HG03575 (cell line): ENCODE measurements around the gene HOXD11.

Source experiments
- ATAC-seq: cut with Tn5 transposase; IDR thresholded peaks from one replicate; pipeline ENCODE4 v1.9.1; 2021; ENCODE audit not compliant: unreplicated experiment, insufficient number of reproducible peaks, low FRiP score; ENCODE audit errors: extremely low read depth

HOXD11 gene

DNA sequence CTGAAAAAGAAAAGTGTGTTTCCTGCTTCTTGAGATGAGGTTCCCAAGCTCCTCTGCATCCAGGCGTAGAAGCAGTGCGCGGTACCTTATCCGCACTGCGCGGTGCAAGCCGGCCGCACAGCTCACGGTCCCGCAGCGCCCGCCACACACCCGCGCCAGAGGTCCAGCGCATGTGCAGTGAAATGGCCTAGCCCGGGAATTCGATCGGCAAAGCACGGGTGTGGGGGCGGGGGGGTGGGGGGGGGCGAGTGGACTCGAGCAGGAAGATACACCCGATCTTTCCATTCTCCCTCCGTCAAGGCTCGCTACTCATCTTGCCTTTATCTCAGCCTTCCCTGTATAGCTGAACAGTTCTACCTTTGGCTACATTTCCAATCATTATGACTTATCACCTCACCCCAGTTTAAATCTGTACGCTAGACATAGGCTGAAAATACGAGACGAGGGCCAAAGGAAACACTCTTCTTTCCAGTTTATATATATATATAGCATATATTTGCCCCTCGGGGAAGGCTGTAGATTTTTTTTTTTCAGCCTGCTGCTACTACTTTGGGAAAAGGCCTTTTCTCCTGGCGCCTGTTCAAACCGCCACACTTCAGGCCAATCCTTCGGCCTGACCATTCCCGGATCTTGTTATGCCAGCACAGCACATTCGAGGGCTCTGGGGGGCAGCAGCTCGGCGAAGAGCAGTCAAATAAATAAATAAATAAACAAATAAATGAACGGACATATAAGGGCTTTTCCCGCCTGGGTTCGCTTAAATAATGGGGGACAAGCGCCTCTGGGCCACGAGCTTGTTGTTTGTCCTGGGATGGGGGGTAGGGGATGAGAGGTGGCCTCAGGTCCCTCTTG is 32.8 kb downstream of the HOXD11 start:
- no peak for ATAC-seq

DNA sequence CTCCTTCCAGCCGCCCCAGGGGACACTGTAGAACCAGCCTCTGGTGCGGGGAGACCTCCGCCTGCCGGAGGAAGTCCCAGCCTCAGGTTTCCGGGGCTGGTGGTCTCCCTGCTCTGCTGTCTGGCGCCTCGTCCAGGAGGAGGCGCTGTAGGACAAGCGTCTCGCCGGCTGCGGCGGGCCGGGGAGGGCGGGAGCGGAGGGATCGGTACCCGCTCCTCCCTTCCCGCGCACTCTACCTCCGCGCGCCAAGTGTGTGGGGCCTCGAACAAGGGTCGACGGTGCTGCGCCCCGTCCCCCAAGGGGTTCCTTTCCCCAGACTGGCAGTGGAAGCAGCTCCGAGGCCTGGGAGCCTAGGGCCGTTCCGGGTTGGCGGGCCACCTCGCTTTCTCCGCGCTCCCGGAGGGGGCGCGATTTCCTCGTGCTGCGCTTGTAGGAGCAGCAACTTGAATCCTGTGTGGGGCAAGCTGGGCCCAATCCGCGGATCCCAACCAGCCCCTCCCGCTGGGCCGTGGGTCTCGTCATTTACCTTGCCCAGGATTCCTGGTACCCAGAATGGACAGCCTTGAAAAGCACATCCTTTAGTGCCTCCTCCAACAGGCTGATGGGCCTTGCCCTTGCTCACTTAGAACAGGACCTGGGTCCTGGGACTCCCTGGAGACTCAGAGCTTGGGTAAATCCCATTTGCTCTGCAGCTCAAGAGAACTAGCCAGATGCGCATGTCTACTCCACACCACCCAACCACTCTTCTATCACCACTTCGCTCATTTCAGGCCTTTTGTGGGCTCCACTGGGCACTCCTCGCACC is 33.6 kb downstream of the HOXD11 start:
- ATAC-seq = no peak

DNA sequence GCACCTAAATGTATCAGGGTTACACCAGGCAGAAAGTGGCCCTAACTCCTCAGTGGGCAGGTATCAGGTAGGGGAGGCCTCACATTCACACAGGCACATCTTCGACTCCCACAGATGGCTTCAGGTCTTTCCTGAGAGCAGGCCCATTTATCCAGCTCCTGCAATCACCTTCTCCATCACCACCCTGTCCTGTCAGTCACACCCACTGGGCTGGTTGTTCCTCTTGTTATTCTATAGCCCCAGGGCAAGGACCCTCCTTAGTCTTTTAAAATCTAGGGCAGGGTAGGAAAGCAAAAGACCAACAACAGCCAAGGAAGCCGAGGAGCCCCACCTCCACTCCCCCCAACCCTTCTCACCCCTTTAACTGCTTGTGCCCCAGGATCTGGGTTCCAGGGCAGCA is 35.2 kb downstream of the HOXD11 start:
- ATAC-seq = no peak

DNA sequence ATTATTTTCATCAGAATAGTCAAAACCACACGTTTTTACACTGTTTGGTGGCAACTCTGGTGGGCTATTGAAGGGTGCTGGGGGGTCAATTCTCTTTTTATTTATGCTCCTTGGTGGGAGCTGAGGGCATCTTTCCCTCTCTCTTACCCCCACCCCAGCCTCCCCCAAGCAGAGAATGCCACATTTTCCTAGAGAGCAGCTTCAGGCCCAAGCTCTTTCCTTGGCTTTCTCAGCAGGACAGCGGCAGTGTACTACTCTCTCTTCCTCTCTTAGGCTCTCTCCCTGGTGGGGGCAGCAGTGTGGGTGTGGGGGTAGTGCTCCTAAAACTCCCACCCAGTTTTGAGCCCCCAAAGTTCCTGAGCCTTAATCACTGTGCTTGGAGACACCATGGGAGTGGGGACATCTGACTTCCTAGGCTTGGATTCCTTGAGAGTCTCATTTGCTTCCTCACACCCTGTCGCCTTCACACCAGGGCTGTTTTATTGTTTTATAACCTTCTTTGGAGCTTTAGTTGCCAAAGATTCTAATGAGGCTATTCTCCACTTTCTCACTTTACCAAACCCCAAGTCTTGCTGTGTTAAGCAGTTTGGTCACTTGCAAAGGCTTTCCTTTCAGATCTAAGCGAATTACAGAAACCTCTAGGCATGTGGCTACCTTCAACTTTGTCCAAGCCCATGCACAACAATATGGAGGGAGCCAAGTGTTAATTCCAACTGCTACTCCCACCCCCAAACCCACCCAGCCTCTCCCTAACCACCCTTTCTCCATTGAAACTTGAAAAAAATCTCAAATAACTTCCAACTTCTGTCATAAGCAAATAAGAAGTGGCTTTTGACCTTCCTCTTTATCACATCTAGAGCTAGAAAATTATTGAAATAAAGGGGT is 38.2 kb downstream of the HOXD11 start:
- no peak for ATAC-seq

DNA sequence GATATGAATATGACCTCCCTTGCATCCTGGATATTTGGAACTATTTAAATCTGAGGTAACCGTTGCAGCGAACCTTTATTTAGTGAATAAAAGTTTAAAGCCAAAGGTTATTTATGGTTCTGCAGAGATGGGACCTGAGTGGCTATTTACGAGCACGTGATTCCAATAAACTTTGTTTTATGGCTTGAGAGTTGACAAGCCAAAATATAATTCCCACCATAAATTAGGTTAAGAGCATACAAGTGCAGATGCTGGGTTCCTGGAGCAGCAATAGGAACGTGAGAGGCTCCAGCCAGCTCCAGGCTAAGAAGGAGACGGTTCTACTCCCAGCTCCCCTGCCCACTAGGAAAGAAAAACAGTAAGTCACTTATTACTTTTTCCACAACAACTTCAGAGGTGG is 39.0 kb downstream of the HOXD11 start:
- ATAC-seq = no peak

DNA sequence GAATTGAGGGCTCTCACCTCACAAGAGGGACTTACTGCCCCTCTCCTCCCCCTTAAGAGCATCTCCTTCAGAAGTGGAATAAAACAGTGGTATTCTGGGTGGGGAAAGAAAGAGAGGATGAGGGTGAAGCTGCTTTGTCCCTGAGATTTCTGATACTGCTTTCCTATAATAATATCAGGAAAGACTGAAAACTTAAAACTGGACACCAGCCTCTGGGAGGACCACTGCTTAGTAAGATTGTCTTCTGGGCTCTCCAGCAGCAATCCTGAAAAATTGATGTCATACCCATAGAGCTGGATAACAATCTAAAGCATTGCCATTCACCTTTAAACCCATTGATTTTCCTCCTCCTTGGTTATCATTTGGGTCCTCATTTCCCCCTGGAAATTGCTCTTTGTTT is 39.6 kb downstream of the HOXD11 start:
- no peak for ATAC-seq

DNA sequence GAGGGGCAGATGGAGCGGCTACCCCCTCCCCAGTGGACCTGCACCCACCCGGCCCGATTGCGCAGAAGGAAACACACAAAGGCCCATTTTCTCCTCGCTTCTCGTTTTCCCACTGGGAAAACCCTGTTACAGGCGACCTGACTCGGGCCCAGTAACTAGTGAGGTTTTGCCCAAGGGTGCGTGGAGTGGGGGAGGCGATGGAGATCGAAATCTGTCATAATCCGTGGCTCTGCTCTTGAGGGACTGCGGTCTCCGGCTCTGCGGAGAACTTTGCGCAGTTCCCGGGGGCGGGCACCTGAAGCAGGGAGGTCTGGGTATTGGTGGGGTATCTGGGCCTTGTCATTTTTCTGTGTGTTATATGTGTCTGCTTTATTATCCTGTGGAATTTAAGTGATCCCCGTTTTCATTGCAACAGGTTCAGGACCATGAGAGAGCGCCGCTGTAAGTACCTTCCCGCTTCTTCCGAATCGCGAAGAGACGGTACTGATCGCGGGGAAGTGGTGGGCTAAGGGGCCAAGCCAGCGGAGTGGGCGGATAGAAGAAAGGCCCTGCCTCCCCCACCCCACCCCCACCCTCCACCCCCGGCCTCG is 40.2 kb downstream of the HOXD11 start:
- ATAC-seq = no peak

DNA sequence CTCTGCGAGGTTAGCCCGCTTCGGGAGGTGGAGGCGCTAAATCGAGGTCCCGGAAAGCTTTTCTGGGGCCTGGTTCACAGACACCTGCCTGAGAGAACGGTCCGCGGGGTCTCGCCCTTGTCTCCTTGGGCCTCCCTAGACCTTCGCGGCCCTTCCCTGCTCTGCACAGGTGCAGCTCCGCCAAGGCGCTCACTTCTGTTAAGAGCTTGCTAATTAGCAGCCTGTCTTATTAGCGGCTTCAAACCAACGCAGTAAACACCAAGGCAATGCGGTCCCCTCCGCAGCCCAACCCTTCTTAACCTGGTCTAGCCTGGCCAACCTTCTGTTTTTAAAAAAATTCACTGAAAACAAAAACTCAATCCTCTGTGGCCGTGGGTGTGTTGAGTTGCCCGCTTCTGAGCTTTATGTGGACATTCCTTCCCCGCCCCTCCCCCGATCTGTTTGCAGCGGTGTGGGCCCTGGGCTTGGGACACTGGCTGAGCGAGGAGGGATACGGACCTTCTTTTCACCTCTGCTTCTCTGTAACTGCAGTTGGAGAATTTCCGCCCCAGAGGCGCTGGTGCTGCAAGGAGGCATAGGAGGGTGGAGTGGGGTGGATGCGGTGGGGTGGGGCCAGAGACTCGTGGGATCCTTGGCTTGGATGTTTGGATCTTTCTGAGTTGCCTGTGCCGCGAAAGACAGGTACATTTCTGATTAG is 40.9 kb downstream of the HOXD11 start:
- ATAC-seq = no peak

DNA sequence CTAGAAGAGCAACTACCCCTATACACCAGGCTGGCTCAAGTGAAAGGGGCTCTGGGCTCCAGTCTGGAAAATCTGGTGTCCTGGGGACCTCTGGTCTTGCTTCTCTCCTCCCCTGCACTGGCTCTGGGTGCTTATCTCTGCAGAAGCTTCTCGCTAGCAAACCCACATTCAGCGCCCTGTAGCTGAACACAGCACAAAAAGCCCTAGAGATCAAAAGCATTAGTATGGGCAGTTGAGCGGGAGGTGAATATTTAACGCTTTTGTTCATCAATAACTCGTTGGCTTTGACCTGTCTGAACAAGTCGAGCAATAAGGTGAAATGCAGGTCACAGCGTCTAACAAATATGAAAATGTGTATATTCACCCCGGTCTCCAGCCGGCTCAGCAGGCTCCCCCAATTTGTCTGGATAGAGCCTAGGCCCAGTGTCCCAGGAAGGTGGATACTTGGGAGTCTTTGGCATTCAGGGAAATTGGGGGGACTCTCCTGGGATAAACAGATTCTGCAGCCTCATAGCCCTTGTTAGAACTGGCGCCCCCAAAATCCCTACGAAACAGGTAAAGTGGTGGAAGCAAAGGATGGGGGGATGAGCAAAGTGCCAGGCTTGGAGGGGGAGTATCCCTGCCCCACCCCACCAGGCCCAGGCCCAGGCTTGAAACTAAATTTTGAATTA is 41.8 kb downstream of the HOXD11 start:
- ATAC-seq = no peak

DNA sequence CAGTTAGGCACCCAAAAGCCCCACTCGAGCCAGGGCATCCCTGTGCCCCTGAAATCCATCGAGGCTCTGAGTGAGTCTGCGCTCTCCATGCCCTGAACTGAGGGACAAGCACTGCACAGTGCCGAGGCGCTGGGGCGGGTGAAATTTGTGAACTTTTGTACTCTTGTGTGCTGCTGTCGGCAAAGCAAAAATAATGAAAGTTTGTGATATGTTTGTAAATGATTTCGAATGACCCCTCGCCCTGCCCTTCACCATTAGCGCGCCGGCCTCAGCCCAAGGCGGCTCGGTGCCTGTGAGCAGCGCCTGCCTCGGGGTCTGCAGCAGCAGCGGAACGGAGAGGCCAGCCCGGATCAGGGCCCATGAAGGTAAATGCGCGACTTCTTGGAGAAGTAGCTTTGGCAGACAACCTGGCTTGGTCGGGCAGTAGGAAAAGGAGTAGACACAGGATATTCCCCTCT is 42.4 kb downstream of the HOXD11 start:
- no peak for ATAC-seq

DNA sequence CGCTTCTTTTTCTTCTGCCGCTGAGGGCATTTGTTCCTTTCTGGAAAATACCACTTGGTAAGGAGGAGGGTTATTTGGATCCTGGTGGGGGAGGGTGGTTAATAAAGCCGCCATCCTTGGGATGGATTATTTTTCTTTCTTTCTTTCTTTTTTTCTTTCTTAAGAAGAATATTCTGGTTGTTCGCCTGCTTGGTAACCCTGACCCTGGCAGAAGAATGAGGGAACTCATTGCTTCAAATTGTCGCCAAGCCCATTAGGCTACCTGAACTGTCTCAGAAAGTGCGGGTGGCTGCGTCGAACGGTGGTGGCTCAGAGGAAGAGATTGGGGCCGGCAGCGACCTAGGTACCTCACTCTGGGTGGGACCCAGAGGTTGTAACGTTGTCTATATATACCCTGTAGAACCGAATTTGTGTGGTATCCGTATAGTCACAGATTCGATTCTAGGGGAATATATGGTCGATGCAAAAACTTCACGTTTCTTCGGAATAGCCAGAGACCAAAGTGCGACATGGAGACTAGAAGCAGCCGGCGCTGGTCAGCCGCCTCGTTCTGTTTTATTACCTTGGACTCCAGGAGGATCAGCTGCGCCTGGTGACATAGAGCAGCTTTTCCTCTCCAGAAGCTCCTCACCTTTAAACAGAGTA is 43.0 kb downstream of the HOXD11 start:
- ATAC-seq = no peak

DNA sequence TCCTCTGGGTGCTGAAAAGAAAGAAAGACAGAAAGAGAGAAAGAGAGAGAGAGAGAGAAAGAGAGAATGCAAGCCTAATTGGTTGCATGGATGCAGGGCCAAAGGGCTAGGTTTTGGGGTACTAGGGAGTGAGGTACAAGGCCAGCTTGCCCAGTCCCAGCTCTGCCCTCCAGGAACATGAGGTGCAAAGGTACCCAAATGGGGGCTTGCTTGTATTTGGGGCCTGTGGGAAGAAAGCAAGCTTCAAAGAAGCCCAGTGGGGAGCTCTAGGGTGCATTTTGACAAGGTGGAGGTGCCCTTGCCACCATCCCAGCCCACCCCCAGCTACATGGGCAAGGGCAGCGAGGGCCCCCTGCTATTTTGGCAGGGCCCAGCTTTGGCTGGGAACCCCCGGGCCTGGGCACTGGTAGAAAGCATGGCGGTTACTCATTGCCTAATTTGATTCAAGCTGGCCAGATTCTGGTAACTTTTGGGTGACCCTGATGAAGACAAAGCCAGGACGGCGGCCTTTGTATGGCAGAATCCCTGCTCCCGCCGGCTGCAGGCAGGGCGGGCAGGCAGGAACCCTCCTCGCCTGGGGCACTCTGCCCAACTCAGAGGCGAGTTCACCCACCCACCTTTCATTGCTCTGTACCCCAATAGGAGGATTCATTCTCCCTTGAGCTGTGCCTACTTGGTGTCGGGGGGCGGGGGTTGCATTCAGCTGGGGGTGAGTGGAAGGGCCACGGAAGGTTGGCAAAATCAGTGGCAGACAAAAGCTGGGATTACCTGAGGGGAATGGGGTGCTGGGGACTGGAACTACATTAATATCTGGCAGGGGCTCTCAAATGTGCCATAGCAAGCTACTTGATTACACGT is 43.7 kb downstream of the HOXD11 start:
- no peak for ATAC-seq

DNA sequence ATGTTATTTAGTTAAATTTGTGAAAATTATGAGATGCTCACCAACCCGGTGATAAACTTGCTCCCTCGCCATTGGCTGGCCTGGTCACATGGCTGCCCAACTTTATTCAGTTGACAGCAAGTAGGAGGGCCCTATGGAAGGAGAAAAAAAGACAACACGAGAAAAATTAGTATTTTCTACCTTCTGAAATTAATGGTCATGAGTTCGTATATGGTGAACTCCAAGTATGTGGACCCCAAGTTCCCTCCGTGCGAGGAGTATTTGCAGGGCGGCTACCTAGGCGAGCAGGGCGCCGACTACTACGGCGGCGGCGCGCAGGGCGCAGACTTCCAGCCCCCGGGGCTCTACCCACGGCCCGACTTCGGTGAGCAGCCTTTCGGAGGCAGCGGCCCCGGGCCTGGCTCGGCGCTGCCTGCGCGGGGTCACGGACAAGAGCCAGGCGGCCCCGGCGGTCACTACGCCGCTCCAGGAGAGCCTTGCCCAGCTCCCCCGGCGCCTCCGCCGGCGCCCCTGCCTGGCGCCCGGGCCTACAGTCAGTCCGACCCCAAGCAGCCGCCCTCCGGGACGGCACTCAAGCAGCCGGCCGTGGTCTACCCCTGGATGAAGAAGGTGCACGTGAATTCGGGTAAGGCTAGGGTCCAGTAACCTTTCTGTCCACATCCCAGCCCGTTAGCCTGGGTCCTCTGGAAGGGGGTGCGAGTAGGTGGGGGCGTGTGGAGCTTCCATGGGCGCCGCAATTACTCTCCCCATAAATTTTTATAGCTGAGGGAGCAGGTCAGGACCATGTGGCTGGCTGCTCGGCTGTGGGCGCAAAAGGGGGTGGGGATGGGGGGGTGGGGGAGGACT is 44.6 kb downstream of the HOXD11 start, which contains the start of gene HOXD4:
TSS of gene HOXD4 (plus strand) at position 109 of the 846 bp plus-strand sequence. CDS start at position 193, 84 bp downstream.
- ATAC-seq = no peak

DNA sequence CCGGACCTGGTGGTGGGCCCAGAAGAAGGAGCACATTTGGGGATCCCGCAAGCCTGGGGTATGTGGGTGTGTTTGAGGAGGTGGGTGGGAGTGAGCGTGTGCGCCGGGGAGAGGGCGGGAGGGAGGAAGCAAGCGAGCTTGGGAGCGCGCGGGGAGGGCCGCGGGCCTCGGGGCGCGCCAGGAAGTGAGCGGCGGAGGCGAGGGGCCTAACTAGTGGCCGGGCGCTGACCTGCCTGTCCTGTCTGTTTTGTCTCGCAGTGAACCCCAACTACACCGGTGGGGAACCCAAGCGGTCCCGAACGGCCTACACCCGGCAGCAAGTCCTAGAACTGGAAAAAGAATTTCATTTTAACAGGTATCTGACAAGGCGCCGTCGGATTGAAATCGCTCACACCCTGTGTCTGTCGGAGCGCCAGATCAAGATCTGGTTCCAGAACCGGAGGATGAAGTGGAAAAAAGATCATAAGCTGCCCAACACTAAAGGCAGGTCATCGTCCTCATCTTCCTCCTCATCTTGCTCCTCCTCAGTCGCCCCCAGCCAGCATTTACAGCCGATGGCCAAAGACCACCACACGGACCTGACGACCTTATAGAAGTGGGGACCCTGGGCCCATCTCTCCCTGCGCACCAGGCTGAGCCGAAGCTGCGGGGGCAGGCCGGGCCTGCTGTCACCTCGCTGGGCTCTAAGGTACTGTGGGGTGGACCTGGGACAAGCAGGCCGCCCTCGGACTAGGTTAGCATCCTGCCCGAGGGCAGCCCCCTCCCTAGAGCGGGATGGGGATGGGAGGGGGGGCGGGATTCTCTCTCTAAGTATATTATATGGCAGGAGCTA is 45.5 kb downstream of the HOXD11 start:
- ATAC-seq = no peak
